Upper lobe of right lung (tissue), 1 donor: ENCODE measurements around the gene TVP23A. TPM values are rescaled to one million over a fixed set of nuclear protein-coding genes. Genes with fewer than 3 reads are reported as not detected.

ENCODE experiments used
- ATAC-seq: fragments of 200-7000 bp; cut with Tn5 transposase; one replicate; pipeline ENCODE4 v1.9.1; 2020; ENCODE audit warnings: mild to moderate bottlenecking, moderate library complexity
- DNase-seq: peaks from one replicate; pipeline ENCODE4 v3.0.0-alpha.2; 2020
- H3K27ac ChIP-seq: fragments of 200-600 bp; one replicate; pipeline ENCODE4 v1.8.0; 2022
- H3K27me3 ChIP-seq: fragments of 200-600 bp; one replicate; pipeline ENCODE4 v1.8.0; 2022; ENCODE audit warnings: mild to moderate bottlenecking
- H3K36me3 ChIP-seq: fragments of 200-600 bp; one replicate; pipeline ENCODE4 v1.8.0; 2022
- H3K4me1 ChIP-seq: fragments of 200-600 bp; one replicate; pipeline ENCODE4 v1.8.0; 2022
- H3K4me3 ChIP-seq: fragments of 200-600 bp; one replicate; pipeline ENCODE4 v1.8.0; 2022; ENCODE audit warnings: mild to moderate bottlenecking
- H3K9me3 ChIP-seq: fragments of 200-600 bp; one replicate; pipeline ENCODE4 v1.8.0; 2022
- intact Hi-C: fragments of 100-400 bp; cut with DNase I; formaldehyde crosslinking; loops from one replicate; pipeline ENCODE4 v1.11.0; 2022
- long read RNA-seq: library from polyadenylated mRNA; unstranded; transcript quantifications from one replicate; pipeline ENCODE4 v2.0.0, GENCODE V29; 2021
- total RNA-seq: library from RNA; stranded (reverse); fragmentation: NEBNext Ultra II Directional; extraction: Animal tissue kit (Norgen Biotek cat#: 25700); gene quantifications from one replicate; pipeline ENCODE4 v1.2.1, GENCODE V29; 2021
- TF ChIP-seq, protein P1 (sequence below): fragments of 200-600 bp; IDR thresholded peaks from one replicate; pipeline ENCODE4 v1.8.0; 2022; ENCODE audit warnings: antibody characterized with exemption
- donor health status: DM: no; HTN: yes; CAD: no; lungs with severe emphysema.

Gene TVP23A
- total RNA-seq, result 0.69 TPM
- long read RNA-seq, partial matches to known transcripts, result 1 of 3 reads
- long read RNA-seq, other reads (novel, unspliced or antisense), result 1 of 3 reads

DNA sequence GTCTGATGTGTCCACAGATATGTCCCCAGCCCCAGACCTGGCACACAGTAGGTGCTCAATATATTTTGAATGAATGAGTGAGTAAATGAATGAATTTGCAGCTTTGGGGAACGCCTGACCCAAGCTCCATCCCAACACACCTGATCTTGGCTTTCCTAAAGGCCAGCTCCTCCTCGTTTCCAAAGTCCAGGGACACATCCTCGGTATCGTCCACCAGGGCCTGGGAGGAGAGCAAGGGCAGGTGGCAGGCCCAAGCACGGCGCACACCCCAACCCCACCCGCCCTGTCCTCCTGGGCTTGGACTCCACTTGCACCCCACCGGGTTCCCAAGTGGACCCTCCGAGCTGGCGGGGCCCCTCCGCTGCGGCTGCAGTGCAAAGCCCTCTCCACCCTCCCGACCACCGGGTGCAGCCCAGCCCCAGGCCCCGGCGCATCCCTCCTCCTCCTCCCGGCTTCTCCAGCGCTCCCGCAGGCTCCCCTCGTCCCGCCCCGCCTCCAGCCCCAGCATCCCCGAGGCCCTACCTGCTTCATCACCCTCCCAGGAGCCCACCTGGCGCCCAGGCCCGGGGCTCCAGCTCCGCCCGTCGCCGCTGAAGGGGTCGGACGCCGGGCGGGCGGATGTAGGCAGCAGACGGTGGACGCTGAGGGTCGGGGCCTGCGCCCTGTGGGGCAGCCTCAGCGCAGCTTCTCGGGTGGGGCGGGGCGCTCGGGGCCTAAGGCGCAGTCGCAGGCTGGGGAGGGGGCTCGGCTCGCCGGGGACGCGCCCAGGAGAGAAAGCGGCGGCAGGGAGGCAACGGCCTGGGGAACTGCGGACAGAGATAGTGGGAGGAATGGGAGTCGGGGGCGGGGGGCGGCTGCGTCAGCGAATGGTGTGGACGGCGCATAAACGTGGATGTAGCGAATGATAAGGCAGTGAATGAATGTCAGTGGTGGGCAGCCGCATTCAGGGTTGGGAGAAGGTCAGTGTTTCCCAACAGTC lies at the start of gene TVP23A:
Gene TVP23A, minus strand, starts transcription at position 832 of the 979 bp plus-strand sequence. Its CDS starts 301 bp downstream, at position 531.
- no peak for DNase-seq
- peak within 1 kb of the TSS; percentile 16 for H3K4me3 ChIP-seq
- no peak for ATAC-seq

DNA sequence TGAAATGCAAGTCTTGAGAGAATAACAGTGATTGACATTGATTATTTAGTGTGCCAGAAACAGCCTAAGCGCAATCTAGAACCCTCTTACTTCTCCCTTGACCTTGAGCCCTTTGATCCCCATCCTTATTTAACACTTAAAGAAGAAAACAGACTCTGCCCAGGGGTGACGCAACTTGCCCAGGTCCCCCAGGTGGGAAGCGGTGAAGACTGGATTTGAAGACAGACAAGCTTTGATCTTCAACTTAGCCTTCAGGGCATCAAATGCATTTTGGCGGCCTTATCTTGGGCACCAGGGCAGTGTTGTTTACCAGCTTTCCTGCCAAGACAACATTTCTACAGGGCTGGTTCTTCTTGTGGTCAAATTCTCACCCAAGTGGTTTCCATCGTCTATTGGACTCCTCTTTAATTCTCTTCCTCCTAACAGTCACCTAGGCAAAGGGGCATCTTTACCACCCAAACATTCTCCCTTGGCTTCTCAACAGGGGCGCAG lies 49.6 kb upstream of the TVP23A start:
- Histone ChIP-seq H3K4me3 (peak overlapping the region; percentile 8), H3K9me3 (no peaks in the 10 kb centered on the region), H3K4me1 (peaks cover 45% of the 10 kb centered on the region), H3K36me3 (no peaks in the 10 kb centered on the region), H3K27me3 (no peaks in the 10 kb centered on the region), H3K27ac (peak overlapping the region; percentile 44)
- TF ChIP-seq, protein P1, sequence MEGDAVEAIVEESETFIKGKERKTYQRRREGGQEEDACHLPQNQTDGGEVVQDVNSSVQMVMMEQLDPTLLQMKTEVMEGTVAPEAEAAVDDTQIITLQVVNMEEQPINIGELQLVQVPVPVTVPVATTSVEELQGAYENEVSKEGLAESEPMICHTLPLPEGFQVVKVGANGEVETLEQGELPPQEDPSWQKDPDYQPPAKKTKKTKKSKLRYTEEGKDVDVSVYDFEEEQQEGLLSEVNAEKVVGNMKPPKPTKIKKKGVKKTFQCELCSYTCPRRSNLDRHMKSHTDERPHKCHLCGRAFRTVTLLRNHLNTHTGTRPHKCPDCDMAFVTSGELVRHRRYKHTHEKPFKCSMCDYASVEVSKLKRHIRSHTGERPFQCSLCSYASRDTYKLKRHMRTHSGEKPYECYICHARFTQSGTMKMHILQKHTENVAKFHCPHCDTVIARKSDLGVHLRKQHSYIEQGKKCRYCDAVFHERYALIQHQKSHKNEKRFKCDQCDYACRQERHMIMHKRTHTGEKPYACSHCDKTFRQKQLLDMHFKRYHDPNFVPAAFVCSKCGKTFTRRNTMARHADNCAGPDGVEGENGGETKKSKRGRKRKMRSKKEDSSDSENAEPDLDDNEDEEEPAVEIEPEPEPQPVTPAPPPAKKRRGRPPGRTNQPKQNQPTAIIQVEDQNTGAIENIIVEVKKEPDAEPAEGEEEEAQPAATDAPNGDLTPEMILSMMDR, result no peak
- ATAC-seq (no peak), DNase-seq (peak; percentile 40)
- intact Hi-C loops, result no loop called here

More for the DNA sequence above, at the start of gene TVP23A:
- Histone ChIP-seq H3K27ac (no peak within 1 kb of the TSS), H3K4me1 (no peaks in the 10 kb centered on the region), H3K36me3 (no peaks in the 10 kb centered on the region), H3K27me3 (no peaks in the 10 kb centered on the region), H3K9me3 (no peaks in the 10 kb centered on the region)
- intact Hi-C loops, result no loop called here
- TF ChIP-seq, protein P1, result no peak

DNA sequence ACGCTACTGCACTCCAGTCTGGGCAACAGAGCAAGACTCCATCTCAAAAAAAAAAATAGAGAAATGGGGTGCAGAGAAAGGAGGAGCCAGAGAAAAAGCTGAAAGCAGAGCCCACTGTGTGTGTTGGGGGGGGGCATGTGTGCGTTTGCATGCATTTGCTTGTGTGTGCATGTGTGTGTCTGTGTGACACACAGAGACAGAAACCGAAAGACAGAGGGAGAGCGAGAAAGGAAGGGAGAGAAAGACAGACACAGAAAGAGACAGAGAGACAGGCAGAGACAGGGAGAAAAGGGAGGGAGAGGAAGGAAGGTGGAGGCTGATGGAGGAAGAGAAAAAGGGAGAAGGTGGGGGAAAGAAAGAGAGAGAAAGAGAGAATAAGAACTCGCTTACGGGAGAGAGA lies 48.6 kb upstream of the TVP23A start:
- intact Hi-C loops, result no loop called here

DNA sequence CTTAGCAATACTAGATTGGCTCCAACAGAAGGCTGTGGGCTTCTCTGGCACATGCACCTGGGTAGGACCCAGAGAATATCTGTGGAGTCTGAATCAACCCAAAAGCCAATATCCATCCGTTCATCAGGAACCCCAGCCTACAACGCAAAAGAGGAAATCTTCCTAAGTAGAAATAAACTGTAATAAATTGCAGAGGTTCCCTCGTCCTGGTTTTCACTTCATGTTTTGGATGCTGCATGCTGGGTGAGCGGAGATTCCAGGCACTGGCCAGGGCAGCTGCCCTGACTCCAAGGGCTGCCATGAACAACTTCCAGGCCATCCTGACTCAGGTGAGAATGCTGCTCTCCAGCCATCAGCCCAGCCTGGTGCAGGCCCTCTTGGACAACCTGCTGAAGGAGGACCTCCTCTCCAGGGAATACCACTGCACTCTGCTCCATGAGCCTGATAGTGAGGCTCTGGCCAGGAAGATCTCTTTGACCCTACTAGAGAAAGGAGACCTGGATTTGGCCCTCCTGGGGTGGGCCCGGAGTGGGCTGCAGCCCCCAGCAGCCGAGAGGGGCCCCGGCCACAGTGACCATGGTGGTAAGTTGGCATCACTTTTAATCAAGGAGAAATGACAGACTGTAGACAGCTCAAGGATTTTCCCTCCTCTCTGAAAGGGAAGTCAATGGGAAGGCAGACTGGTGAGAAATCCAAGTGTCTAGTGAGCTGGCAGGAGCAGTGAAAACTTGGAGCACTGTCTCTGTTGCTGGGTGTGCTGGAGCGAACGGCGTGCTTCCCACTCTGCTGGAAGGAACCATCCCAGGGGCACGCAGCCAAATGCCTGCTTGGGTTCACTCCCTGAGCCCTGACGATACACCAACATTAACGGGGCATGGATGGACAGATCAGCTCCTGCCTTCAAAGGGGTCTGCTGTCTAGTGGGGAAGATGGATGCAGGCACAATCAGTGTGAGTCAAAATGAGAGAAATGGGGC lies 47.7 kb upstream of the TVP23A start:
- Histone ChIP-seq H3K4me3 (peak overlapping the region; percentile 8), H3K27ac (peak overlapping the region; percentile 42), H3K9me3 (no peaks in the 10 kb centered on the region), H3K4me1 (peaks cover 40% of the 10 kb centered on the region), H3K36me3 (no peaks in the 10 kb centered on the region), H3K27me3 (no peaks in the 10 kb centered on the region)
- ATAC-seq (no peak), DNase-seq (no peak)
- intact Hi-C loops, result no loop called here
- TF ChIP-seq, protein P1, result no peak

More for the DNA sequence above, 48.6 kb upstream of the TVP23A start:
- peak overlapping the region; percentile 42 for H3K27ac ChIP-seq
- ATAC-seq (no peak), DNase-seq (no peak)
- TF ChIP-seq, protein P1, result no peak
- H3K4me1 ChIP-seq, result peaks cover 44% of the 10 kb centered on the region
- no peaks in the 10 kb centered on the region for H3K27me3 ChIP-seq
- no peaks in the 10 kb centered on the region for H3K9me3 ChIP-seq
- H3K4me3 ChIP-seq, result peak overlapping the region; percentile 8
- no peaks in the 10 kb centered on the region for H3K36me3 ChIP-seq

DNA sequence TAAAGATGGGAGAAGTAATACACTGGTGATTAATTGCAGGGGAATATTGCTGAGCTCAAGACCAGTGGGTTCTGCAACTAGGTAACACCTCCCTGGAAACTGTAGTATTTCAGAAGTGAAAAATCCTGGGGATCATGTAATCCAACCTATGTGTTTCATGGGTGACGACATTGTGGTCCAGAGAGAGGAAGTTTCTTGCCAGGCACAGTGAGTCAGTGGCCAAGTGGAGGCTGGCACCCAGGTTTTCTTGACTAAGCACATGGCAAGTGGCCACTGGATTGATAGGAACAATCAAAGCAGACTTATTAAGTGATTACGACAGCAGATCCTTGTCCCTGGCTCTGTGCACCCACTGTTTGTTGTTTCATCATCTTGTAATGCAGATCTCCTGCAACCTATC lies 43.8 kb upstream of the TVP23A start:
- Histone ChIP-seq H3K4me1 (peaks cover 6% of the 10 kb centered on the region), H3K9me3 (no peaks in the 10 kb centered on the region), H3K27ac (no peak overlapping the region), H3K27me3 (no peaks in the 10 kb centered on the region), H3K4me3 (no peak overlapping the region), H3K36me3 (no peaks in the 10 kb centered on the region)
- TF ChIP-seq, protein P1, result no peak
- peak; percentile 93 for ATAC-seq
- DNase-seq, result peak; percentile 81
- intact Hi-C loops, result no loop called here
